G401.6 (cell line): ENCODE data around the gene UBR3.
"Not testable (repeated sequence)": the region's sequence is repeated elsewhere in the genome, so short reads cannot be mapped to it uniquely, and the experiment has no call there.

Source experiments
- FAIRE-seq: peaks from 2 replicates; lab custom pipeline; 2012; peaks lifted over from hg19 to GRCh38; lab: Jason Lieb, UNC

The UBR3 gene

GRCh38 chr2:169827272-169828140 is at the start of gene UBR3:
TSS of gene UBR3 (plus strand) at chr2:169827454. CDS start at chr2:169827508, 54 bp downstream.
- peak; percentile 77 for FAIRE-seq

GRCh38 chr2:169778446-169778845 is 48.8 kb upstream of the UBR3 start:
- FAIRE-seq = no peak

- FAIRE-seq = peak; percentile 36
Measured at GRCh38 chr2:169781249-169782013, 45.8 kb upstream of the UBR3 start.

GRCh38 chr2:169782513-169782912 is 44.7 kb upstream of the UBR3 start:
- FAIRE-seq = no peak

- no peak for FAIRE-seq
Measured at GRCh38 chr2:169790581-169790980, 36.7 kb upstream of the UBR3 start.

GRCh38 chr2:169795181-169795580 is 32.1 kb upstream of the UBR3 start:
- FAIRE-seq = no peak

GRCh38 chr2:169796441-169796840 is 30.8 kb upstream of the UBR3 start:
- no peak for FAIRE-seq

GRCh38 chr2:169797601-169798000 is 29.7 kb upstream of the UBR3 start:
- no peak for FAIRE-seq

- no peak for FAIRE-seq
Measured at GRCh38 chr2:169798397-169798717, 28.9 kb upstream of the UBR3 start.

GRCh38 chr2:169798718-169799592 is 28.3 kb upstream of the UBR3 start, which contains the start of gene SSB:
TSS of gene SSB (plus strand) at chr2:169798871. CDS start at chr2:169800961, 2,090 bp downstream.
- FAIRE-seq = peak; percentile 95

- no peak for FAIRE-seq
Measured at GRCh38 chr2:169803480-169803879, 23.8 kb upstream of the UBR3 start.

- FAIRE-seq = peak; percentile 60
Measured at GRCh38 chr2:169806586-169806985, 20.7 kb upstream of the UBR3 start.

- peak; percentile 53 for FAIRE-seq
Measured at GRCh38 chr2:169808221-169808620, 19.0 kb upstream of the UBR3 start.

- no peak for FAIRE-seq
Measured at GRCh38 chr2:169815849-169816248, 11.4 kb upstream of the UBR3 start.

GRCh38 chr2:169816961-169817360 is 10.3 kb upstream of the UBR3 start:
- FAIRE-seq = not testable (repeated sequence)

GRCh38 chr2:169817369-169817768 is 9.9 kb upstream of the UBR3 start:
- not testable (repeated sequence) for FAIRE-seq

GRCh38 chr2:169818241-169818640 is 9.0 kb upstream of the UBR3 start:
- FAIRE-seq = no peak

- FAIRE-seq = no peak
Measured at GRCh38 chr2:169819106-169819505, 8.1 kb upstream of the UBR3 start.

GRCh38 chr2:169820101-169820500 is 7.2 kb upstream of the UBR3 start:
- peak; percentile 25 for FAIRE-seq

- FAIRE-seq = no peak
Measured at GRCh38 chr2:169822036-169822435, 5.2 kb upstream of the UBR3 start.

GRCh38 chr2:169822785-169823392 is 4.4 kb upstream of the UBR3 start:
- no peak for FAIRE-seq

- no peak for FAIRE-seq
Measured at GRCh38 chr2:169823996-169824372, 3.3 kb upstream of the UBR3 start.
